HepG2 (cell line): ENCODE data around the gene SPOP. TPM values are rescaled to one million over a fixed set of nuclear protein-coding genes. Genes with fewer than 3 reads are reported as not detected.
A peak's percentile ranks its signal among the peaks of the same experiment; 100 is the strongest.

Experiments
- ATAC-seq: fragments of 200-7000 bp; cut with Tn5 transposase; 3 replicates; pipeline ENCODE4 v1.9.1; 2020; ENCODE audit warnings: mild to moderate bottlenecking, moderate library complexity
- BruUV-seq: library from RNA; stranded (reverse); fragments of 400-500 nt; replicated peaks from 2 replicates; lab custom pipeline; 2021; lab: Mats Ljungman, UMichigan
- CTCF ChIA-PET: fragments of 300-600 bp; formaldehyde crosslinking; extraction: SDS; loops from one replicate; lab custom pipeline; 2021; ENCODE audit warnings: low total read pairs, inconsistent platforms, low intra/inter-chr PET ratio; lab: Yijun Ruan, JAX
- POLR2A ChIA-PET: fragments of 350-600 bp; sonication (Branson Sonifier 250); formaldehyde crosslinking; loops from one replicate; lab custom pipeline; 2020; ENCODE audit warnings: antibody characterized with exemption, inconsistent platforms; lab: Yijun Ruan, JAX
- DNase-seq: peaks from one replicate; pipeline ENCODE4 v3.0.0-alpha.2; 2015; ENCODE audit warnings: low spot score
- FAIRE-seq: peaks from 3 replicates; lab custom pipeline; 2011; peaks lifted over from hg19 to GRCh38; lab: Jason Lieb, UNC
- H2AFZ ChIP-seq: one replicate; pipeline ENCODE4 v1.6.1; 2011; ENCODE audit warnings: low read length, inconsistent platforms
- H3K27ac ChIP-seq: fragments of 300-600 bp; 3 replicates; pipeline ENCODE4 v1.8.0; 2011; ENCODE audit warnings: mixed run types, mild to moderate bottlenecking, mixed read lengths, low read length, inconsistent platforms; ENCODE audit not compliant: insufficient read depth; ENCODE audit errors: extremely low read length
- H3K27me3 ChIP-seq, 2 experiments: fragments of 200-600 bp in 1 of 2; 2 replicates in 1 of 2; 3 replicates in 1 of 2; pipeline versions ENCODE4 v1.6.0 to v1.8.0; 2011; ENCODE audit warnings: low read length in 2 of 2, mild to moderate bottlenecking in 2 of 2, moderate library complexity in 2 of 2, inconsistent platforms in 1 of 2; ENCODE audit not compliant: insufficient read depth in 2 of 2, control insufficient read depth in 1 of 2
- H3K36me3 ChIP-seq, 2 experiments: fragments of 200-600 bp in 1 of 2; replicated peaks in 1 of 2; 2 replicates in 1 of 2; 3 replicates in 1 of 2; pipeline versions ENCODE4 v1.5.1 to v1.8.0; 2011; ENCODE audit warnings: low read length in 2 of 2, inconsistent platforms in 1 of 2; ENCODE audit not compliant: insufficient read depth in 2 of 2, control insufficient read depth in 1 of 2
- H3K4me1 ChIP-seq: 2 replicates; pipeline ENCODE4 v1.5.1; 2012; ENCODE audit warnings: low read length, inconsistent platforms; ENCODE audit not compliant: insufficient read depth
- H3K4me2 ChIP-seq: 2 replicates; pipeline ENCODE4 v1.6.0; 2011; ENCODE audit warnings: low read depth, low read length, inconsistent platforms
- H3K4me3 ChIP-seq, 3 experiments: fragments of 200-600 bp in 1 of 3; sonication (generic), shearing (Covaris generic) in 1 of 3; replicated peaks in 1 of 3; 2 replicates each; pipeline ENCODE4 v1.5.1; 2011 to 2016; ENCODE audit warnings: low read length in 3 of 3, inconsistent platforms in 2 of 3, low read depth in 2 of 3, mild to moderate bottlenecking in 2 of 3, control low read depth in 1 of 3, mixed read lengths in 1 of 3; ENCODE audit not compliant: insufficient read depth in 1 of 3
- H3K79me2 ChIP-seq: one replicate; pipeline ENCODE4 v1.6.1; 2011; ENCODE audit warnings: low read length, inconsistent platforms; ENCODE audit not compliant: insufficient read depth
- H3K9ac ChIP-seq: 2 replicates; pipeline ENCODE4 v1.6.0; 2011; ENCODE audit warnings: mild to moderate bottlenecking, low read depth, low read length, inconsistent platforms; ENCODE audit not compliant: insufficient read depth
- H3K9me3 ChIP-seq: 2 replicates; pipeline ENCODE4 v1.5.1; 2012; ENCODE audit warnings: mild to moderate bottlenecking, low read length
- H4K20me1 ChIP-seq: 2 replicates; pipeline ENCODE4 v1.6.0; 2011; ENCODE audit warnings: inconsistent platforms, mild to moderate bottlenecking, low read length, moderate library complexity; ENCODE audit not compliant: insufficient read depth
- DZIP1 ChIP-seq: sonication (generic); formaldehyde crosslinking; IDR thresholded peaks from 2 replicates; pipeline ENCODE4 v1.5.0; 2020; ENCODE audit warnings: mild to moderate bottlenecking, missing genetic modification reagents
- ELF4 ChIP-seq: sonication (generic); formaldehyde crosslinking; IDR thresholded peaks from 2 replicates; pipeline ENCODE4 v1.5.0; 2020; ENCODE audit warnings: missing genetic modification reagents, mild to moderate bottlenecking, moderate library complexity, borderline replicate concordance
- PLSCR1 ChIP-seq: sonication (generic); formaldehyde crosslinking; IDR thresholded peaks from 2 replicates; pipeline ENCODE4 v1.5.0; 2020; ENCODE audit warnings: missing genetic modification reagents, mild to moderate bottlenecking, borderline replicate concordance
- PRDM15 ChIP-seq: sonication (generic); formaldehyde crosslinking; IDR thresholded peaks from 2 replicates; pipeline ENCODE4 v1.4.0; 2020; ENCODE audit warnings: missing genetic modification reagents
- THAP7 ChIP-seq: sonication (generic); formaldehyde crosslinking; IDR thresholded peaks from 2 replicates; pipeline ENCODE4 v1.8.1; 2023; ENCODE audit warnings: mild to moderate bottlenecking, missing genetic modification reagents
- ZNF644 ChIP-seq: IDR thresholded peaks from 2 replicates; pipeline ENCODE4 v1.6.1; 2016; ENCODE audit warnings: low read depth
- ZNF788 ChIP-seq: sonication (generic); formaldehyde crosslinking; IDR thresholded peaks from 2 replicates; pipeline ENCODE4 v1.5.0; 2020; ENCODE audit warnings: mild to moderate bottlenecking, missing genetic modification reagents, borderline replicate concordance
- WGBS: methylation state at CpG from one replicate; pipeline ENCODE4 v1.1.6; 2017; ENCODE audit warnings: low lambda C conversion rate; 5-methylcytosine and 5-hydroxymethylcytosine counted together
- in situ Hi-C: cut with HindIII; loops from 2 replicates; pipeline ENCODE4 v1.10.0; 2017; ENCODE audit warnings: low pct_unique_long_range_greater_than_20kb; ENCODE audit not compliant: extremely low pct_ligation_motif_present
- intact Hi-C: fragments of 100-400 bp; cut with micrococcal nuclease; formaldehyde crosslinking; loops from one replicate; pipeline ENCODE4 v1.10.0; 2022; ENCODE audit not compliant: unreplicated experiment
- polyA plus RNA-seq, 8 experiments: library from polyadenylated mRNA; depleted of rRNA in 3 of 8; stranded (reverse) in 7 of 8; unstranded in 1 of 8; fragments of >200 nt; fragmentation: Illumina TruSeq in 4 of 8; extraction: Trizol in 4 of 8; gene quantifications; 2 replicates each; pipeline versions ENCODE4 v1.2.1 to v1.2.3, GENCODE V29; 2011 to 2016; ENCODE audit warnings: low read depth in 4 of 8, missing spikeins in 1 of 8, mixed read lengths in 1 of 8; ENCODE audit not compliant: insufficient read depth in 1 of 8
- total RNA-seq, 5 experiments: library from RNA; depleted of rRNA; stranded (reverse); fragments of >200 nt; fragmentation: Illumina TruSeq; extraction: Trizol; gene quantifications; 2 replicates each; pipeline ENCODE4 v1.2.3, GENCODE V29; 2016; ENCODE audit warnings: low read depth in 1 of 5

Gene SPOP
- total and polyA plus RNA-seq, 2 of the 13 experiments (the other 11 are each of a cell fraction or from before 2014, with no cell fraction given), result 52.8 to 60.8 TPM

- FAIRE-seq, result no peak
- Histone ChIP-seq H3K79me2 (no peaks in the 10 kb centered on the region), H3K27ac (no peak overlapping the region), H3K4me1 (peaks cover 45% of the 10 kb centered on the region), H3K9me3 (no peaks in the 10 kb centered on the region), H3K4me2 (no peak overlapping the region), H3K9ac (no peak overlapping the region), H2AFZ (no peak overlapping the region), H3K27me3 (peaks cover 0 to 19% of the 10 kb centered on the region in 2 experiments; a peak in 3 of 5 replicates), H3K36me3 (no peaks in the 10 kb centered on the region), H3K4me3 (no peak overlapping the region), H4K20me1 (no peaks in the 10 kb centered on the region)
- no peak for TF ChIP-seq PLSCR1
- TF ChIP-seq DZIP1 (CRISPR knock-in tag), result no peak
- TF ChIP-seq ZNF788 (CRISPR knock-in tag), result 0 out of 2 replicates have a peak, but pooled peaks have one; percentile 44
- TF ChIP-seq ELF4 (CRISPR knock-in tag), result 0 out of 2 replicates have a peak, but pooled peaks have one; percentile 29
- no peak for TF ChIP-seq PRDM15
- TF ChIP-seq THAP7 (CRISPR knock-in tag), result no peak
- TF ChIP-seq ZNF644 (CRISPR knock-in tag), result no peak
- intact Hi-C loops, result loop anchor here (5.0 to 10.0 kb wide), 2 partner anchors 288 to 430 kb away; partner anchors contain the start of gene DLX3
- ChIA-PET POLR2A (interaction anchor here (1.0 to 1.7 kb wide), 2 partner anchors 134 to 221 kb away, joined by 4 to 6 read pairs; partner anchors contain the start of gene KAT7), CTCF (interaction anchor here (0.7 to 6.1 kb wide), 9 partner anchors 10 to 221 kb away, joined by 3 to 210 read pairs (median 6); partner anchors contain the start of gene SLC35B1)
- no TSS peak for BruUV-seq
- DNase-seq, result no peak
- 28% methylated on average over 7 of the region's 9 CpGs for WGBS
- in situ Hi-C loops, result loop anchor here (5.0 kb wide), 4 partner anchors 135 to 430 kb away; partner anchors contain the start of genes DLX3, KAT7 and TAC4
- no peak for ATAC-seq
Measured at GRCh38 chr17:49567104-49567521, 110.8 kb downstream of the SPOP start.
